ENCODE measurements around the gene FOXO6. TPM values are rescaled to one million over a fixed set of nuclear protein-coding genes. Genes with fewer than 3 reads are reported as not detected.

FOXO6 gene
- total RNA-seq, 1 experiment from 2014 or later = 0.05 TPM

DNA sequence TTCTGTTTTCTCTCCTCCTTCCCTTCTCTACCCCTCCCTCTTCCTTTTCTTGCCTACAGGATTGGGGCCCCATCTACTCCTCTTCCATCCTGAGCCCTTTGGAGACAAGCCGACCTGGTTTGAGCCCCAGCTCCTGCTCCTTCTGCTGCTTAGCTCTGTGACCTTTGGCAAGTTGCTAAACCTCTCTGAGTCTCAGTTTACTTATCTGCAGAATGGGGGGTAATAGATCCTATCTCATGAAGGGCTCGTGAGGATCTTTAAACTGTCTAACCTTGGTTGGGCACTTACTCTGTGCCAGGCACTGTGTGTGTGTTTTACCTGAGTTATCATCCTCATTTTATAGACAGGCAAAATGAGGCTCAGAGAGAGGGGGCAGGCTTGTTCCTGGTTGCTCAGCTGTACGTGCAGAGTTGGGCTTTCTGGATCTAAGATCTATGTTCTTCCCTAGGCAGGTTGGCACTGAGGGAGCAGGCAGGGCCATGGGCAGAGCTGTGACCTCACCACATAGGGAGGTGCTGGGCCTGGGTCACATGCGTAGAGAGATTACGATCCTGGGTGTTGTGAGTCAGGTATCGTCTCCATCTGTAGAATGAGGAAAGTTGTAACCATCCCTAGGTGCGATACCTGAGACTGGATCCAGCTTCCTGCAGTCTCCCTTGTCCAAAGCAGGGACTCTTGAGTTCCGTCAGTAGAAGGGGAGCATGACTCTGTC is 58.5 kb downstream of the FOXO6 start:
- no peak for DNase-seq (ENCODE audit: extremely low read depth, low read depth)

DNA sequence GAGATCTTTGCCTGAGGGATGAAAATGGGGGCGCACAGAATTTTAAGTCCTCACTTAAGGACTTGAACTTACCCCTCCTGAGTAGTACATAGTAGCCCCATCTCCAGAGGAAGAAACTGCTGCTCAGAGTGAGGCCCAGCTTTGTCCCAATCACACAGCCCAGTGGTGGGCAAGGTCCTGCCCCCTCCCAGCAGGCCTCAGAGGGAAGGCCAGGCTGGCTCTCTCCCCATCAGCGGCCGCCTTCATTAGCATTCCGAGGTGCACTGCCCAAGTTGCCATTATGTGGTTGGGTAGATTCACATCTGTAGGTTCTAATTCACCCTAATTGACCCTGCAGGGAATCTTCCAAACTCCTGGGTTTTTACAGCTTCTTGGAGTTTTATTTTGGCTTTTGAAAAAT is 59.1 kb downstream of the FOXO6 start:
- DNase-seq (ENCODE audit: extremely low read depth, low read depth) = no peak

DNA sequence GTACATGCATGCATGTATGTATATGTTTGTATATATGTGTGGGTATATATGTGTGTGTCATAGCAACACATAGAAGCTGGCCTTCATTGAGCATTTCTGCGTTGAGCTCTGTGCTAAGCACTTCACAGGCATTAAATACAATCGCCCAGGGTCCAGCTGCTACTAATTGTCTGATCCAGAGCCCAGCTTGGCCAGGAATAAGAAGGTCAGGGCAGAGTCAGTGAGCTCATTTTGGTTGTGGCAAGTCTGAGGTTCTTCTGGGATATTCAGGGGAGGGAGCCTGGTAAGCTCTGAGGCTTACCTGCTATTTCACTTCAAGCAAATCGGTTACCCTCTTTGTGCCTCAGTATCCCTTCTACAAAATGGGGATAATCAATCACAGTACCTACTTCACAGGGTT is 59.6 kb downstream of the FOXO6 start:
- no peak for DNase-seq (ENCODE audit: extremely low read depth, low read depth)

DNA sequence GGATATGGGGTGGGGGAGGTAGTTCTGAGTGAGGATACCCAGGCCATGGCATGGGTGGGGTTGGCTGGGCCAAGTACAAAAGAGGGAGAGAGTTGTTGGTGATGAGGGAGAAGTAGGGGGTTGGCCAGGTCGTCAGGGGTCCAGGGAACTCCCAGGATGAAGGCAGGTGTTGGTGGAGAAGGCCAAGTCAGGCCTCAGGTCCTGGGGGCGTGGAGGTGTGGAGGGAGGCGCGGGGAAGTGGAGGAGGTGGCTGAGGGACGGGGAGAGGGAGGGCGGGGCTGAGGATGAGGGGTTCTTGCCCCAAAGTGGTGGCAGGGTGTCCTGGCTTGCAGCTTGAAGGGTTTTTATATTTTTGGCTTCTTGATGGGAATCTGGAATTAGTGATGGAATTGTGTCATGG is 61.1 kb downstream of the FOXO6 start:
- no peak for DNase-seq (ENCODE audit: extremely low read depth, low read depth)

DNA sequence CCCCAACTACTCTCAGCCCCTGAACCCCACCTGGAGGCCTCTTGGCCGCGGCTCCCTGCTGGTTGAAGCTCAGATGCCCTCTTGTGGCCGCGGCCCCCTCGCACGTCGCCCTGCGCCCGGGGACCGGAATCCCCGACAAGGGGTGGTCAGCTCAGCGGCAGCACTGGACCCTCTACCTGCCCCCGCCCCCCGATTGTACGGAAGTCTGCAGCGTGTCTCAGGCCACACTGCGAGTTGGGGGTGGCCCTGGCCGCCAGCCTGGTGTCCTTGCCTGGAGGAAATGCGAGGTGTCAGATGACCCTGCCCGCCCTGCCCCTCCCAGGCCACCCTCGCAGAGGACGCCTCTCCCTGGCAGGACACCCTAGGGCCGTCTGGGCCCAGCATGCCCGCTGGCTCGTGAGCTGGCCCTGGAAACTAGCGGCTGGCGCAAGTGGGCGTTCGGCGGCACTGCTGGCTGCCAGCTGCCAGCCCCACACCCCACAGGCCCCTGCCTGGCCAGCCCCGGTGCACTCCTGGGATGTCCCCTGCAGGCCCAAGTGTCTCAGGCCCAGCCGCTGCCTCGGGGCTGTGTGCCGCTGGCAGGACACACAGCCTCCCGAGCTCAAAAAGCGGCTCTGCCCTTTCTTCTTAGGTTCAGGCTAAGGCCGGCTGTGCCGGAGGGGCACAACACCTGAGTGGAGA is 62.4 kb downstream of the FOXO6 start:
- DNase-seq (ENCODE audit: extremely low read depth, low read depth) = no peak

DNA sequence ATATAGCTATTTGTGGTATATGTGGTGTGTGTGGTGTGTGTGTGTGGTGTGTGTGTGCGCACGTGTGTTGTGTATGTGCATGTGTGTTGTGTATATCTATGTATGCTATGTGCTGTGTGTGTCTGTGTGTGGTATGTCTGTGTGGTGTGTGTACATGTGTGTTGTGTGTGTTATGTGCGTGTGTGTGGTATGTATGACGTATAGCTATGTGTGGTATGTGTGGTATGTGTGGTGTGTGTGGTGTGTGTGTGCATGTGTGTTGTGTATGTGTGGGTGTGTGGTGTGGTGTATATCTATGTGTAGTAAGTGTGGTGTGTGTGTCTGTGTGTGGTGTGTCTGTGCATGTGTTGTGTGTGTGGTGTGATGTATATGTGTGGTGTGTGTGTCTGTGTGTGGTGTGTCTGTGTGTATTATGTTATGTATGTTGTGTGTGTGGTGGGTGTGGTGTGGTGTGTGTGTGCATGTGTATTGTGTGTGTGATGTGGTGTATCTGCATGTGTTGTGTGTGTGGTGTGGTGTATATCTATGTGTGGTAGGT is 63.4 kb downstream of the FOXO6 start:
- DNase-seq (ENCODE audit: extremely low read depth, low read depth) = no peak

DNA sequence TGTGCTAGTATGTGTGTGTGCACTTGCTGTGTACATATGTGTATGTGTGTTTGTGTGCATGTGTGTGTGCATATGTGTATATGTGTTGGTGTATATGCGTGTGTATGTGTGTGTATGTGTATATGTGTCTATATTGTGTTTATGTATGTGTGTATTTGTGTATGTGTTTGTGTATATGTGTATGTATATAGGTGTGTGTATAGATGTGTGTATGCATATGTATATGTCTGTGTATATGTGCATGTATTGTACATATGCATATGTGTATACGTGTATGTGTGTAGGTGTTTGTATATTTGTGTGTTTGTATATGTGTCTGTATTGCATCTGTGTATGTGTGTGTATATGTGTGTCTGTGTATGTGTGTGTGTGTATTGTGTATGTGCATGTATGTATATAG is 64.1 kb downstream of the FOXO6 start:
- no peak for DNase-seq (ENCODE audit: extremely low read depth, low read depth)

DNA sequence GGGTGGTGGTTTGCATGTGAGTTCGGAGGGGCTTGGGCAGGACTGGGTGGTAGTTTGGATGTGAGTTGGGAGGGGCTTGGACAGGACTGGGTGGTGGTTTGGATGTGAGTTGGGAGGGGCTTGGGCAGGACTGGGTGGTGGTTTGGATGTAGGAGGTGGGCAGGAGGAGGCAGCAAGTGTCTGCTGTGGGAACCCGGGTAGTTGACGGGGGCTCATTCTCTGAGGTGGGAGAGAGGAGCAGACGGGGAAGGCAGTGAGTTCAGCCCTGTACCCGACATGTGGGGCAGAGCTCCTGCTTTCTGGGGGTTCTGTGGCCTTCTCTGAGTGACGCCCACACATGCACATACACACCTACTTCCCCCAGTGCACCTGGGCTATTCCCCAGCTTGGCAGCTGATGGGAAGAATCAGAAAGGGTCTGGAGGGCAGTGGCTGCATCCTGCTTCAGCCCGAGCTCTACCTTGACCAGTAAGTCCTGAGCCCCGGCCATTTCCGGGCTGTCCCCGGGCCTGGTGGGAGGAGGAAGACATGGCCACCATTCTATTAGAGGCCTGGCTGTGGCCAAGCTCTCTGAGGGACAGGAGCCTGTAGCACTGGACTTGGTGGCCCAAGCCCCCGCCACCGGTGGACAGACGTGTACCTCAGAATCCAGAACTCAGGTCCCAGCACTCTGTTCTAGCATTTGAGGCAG is 65.1 kb downstream of the FOXO6 start:
- DNase-seq (ENCODE audit: extremely low read depth, low read depth) = no peak

DNA sequence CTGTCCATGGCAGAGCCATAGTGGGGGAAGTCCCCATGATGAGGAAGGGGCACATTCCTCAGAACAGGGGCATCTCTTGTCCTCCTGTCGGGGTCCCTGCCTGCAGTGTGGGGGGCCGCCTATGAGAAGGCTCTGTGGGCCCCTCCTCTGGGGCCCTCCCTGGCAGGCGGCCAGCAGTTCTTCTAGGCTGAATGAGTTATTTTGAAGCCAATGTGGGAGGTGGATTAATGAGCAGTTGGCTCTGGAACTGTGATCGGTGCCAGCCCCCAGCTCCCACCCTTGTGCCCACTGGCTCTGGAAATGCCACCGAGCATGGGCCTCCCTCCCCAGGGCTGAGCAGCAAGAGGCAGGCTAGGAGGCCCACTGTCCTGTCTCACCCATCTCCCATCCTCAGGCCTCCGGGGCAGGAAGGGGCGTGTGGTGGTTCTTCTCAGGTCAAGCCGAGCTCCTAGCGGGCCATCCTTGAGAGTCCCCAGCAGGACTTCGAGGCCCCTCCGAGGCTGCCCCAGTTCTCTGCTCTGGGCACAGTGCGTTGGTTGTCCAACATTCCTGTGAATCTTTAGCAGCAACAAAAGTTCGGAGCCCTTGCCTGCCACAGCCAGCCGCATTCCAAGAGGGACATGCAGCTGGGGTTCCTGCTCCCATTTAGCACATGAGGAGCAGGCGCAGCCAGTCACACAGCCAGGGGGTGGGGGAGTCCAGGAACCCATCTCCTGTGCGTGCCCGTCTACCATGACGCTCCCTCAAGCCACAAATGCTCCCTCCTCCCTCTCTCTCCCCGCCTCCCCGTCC is 66.1 kb downstream of the FOXO6 start:
- DNase-seq (ENCODE audit: extremely low read depth, low read depth) = no peak

DNA sequence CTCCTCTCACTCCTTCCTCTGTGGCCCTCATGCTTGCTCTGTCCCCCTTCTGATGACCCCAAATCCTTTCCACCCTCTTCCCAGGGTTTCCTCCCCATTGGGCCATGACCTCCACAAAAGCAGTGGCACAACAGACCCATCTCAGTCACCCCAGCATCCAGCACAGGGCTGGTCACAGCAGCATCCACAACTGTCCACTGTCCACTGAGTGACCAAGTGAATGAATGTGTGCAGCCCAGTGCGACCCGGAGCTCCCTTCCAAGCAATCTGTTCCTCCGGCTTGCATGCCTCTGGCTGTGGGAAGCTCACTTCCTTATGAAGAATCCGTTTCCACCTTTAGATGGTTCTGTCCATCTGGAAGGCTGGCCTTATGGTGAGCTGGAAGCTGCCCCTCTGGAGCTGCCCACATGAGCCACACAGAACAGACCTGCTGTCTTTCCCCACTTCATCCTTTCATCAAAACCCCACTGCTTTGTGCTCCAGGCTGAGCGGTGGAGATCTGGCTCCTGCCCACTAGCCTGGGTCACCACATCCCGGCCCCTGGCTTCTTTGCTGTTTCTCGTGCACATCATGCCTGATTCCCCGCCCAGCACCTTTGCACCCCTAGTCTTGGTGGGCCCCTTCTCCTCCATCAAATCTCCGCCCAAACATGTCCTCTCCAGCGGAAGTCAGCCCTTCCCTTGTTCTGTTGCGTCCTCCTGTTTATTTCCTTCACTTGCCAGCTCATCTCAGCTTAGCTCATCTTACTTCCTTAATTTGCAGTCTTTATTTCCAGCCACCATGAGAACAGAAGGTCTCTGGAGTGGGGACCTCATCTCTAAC is 66.9 kb downstream of the FOXO6 start:
- DNase-seq (ENCODE audit: extremely low read depth, low read depth) = no peak

DNA sequence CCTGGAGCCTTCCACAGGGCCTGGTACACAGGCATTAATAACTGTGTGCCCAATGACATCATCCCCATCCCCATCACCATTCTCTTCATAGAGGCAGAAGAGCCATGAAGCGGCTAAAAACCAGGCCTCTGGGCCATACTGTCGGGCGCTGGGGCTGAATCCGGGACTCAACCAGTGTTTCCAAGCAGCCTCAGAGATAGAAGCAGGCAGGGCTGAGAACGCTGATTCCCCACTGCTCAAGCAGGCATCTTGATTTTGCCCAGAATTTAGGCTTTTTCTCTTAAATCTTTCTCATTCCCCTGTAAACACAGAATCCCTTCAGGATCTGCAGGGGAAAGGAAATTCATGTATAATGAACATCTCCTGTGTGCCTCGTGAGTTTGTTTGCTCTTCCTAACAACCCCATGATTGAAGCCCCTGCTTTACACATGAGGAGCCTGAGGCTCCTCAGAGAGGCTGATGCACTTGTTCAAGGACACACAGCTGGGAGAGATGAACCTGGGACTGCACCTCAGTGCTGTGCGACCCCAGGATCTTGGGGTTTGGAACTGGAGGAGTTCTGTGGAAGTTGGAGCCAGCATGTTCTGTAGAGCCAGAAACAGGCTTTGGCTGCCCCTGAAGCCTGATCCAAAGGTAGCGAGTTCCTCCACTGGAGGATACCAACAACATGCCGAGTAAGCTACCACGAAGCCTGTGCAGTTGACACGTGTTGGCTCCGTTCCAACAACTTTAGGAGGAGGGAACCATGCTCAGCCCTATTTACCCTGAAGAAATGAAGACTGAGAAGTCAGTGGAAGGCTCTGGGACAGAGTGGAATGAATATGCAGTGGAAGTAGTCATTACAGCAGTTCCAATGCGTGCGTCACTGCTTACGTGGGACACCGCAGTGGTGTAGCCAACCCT is 67.8 kb downstream of the FOXO6 start:
- no peak for DNase-seq (ENCODE audit: extremely low read depth, low read depth)

DNA sequence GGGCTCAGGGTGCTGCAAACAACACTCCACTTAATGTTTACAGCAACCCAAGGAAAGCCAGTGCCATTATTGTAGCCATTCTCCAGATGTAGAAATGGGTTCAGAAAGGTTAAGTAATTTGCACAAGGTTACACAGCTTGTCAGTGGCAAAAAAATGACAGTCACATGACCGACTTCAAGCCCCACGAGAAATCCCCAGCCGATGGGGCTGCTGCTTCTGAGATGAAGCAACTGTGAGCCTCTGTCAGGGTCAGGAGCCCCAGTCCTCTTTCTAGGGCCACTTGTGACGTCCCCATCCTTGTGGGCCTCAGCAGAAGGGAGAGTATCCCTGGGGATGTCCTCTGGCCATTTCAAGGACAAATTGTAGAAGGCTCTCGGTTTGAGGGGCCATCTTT is 68.4 kb downstream of the FOXO6 start:
- DNase-seq (ENCODE audit: extremely low read depth, low read depth) = no peak

DNA sequence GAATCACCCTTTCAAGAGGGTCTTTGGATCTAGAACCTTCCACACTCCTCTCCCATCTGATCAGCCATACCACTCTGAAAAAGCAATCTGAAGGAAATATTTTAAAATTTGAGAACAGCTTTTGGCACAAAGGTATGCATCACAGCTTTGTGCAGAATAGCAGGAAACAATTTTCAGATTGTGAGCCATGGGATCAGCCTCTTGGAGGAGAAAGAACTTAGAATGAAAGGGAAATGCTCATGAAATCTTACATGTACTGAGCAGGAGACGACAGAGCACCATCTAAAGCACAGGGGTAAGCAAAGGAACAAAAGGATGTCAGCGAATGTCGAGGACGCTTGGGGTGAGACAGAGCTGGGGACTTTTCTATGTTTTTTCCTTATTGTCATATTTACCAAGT is 68.8 kb downstream of the FOXO6 start:
- DNase-seq (ENCODE audit: extremely low read depth, low read depth) = no peak

DNA sequence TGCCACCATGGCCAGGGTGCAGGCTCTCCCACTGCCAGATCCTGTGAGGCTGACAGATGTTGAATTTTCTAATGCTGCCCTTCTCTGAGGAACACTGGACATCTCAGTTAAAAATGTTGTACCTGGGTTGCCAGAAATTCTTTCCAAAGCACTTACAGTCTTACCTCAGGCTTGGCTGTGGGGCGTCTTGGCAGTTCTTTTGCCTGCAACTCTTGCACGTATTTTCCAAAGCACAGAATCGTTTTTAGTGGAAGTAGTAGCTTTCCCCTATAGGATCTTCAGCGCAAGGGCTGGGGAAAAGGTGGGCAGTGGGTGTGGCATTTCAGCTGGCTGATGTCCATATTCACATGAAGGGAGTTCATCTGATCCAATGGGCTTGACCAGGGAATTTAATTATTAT is 69.3 kb downstream of the FOXO6 start:
- DNase-seq (ENCODE audit: extremely low read depth, low read depth) = no peak

DNA sequence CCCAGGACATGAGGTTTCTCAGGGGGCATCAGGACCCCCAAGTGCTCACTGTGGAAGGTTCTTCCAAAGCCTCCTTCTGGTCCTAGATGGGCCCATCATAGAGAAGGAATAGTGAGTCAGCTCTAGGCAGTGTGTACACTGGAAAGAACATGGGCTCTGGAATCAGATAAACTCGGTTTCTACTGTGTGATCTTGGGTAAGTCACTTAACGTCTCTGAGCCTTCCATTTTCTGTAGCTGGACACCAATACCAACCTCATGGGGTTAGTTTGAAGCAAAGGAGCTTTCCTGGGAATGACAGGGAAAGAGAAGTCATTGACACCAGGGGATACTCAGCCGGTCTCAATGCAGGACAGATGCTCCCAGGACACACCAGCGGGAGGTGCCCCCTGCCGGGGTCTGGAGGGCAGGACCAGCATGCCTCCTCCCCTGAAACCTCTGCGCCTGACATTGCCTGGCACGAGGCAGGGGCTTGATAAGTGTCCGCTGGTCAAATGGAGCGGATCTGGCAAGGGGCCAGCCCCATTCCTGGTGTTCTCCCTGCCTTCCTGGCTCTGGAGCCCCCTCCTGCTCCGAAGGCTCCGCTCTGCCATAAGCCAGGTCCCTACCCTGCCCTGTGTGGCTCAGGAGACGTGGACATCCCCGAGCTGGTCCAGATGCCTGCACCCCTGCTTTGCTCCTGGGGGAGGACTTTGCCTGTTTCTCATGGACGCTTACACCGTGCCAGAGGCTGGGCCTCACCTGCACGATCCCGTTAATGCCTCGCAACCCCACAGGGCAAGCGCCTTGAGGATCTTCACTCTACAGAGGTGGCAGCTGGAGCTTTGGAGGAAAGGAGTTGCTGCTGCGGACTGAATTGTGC is 70.5 kb downstream of the FOXO6 start:
- no peak for DNase-seq (ENCODE audit: extremely low read depth, low read depth)

Measured in NCI-H460 (cell line).